Right ventricle myocardium superior (tissue), 1 donor: Measurements from ENCODE around the gene MYO5B. TPM values are rescaled to one million over a fixed set of nuclear protein-coding genes. Genes with fewer than 3 reads are reported as not detected.

ENCODE experiments used
- ATAC-seq: fragments of 200-7000 bp; cut with Tn5 transposase; one replicate; pipeline ENCODE4 v1.9.1; 2020; ENCODE audit warnings: mild to moderate bottlenecking; ENCODE audit not compliant: poor library complexity
- DNase-seq: peaks from one replicate; pipeline ENCODE4 v3.0.0-alpha.2; 2020
- intact Hi-C: fragments of 100-400 bp; cut with DNase I; formaldehyde crosslinking; loops from one replicate; pipeline ENCODE4 v1.11.2; 2022
- total RNA-seq: library from RNA; stranded (reverse); fragmentation: NEBNext Ultra II Directional; extraction: Animal tissue kit (Norgen Biotek cat#: 25700); gene quantifications from one replicate; pipeline ENCODE4 v1.2.1, GENCODE V29; 2021
- donor health status: DM: no; HTN: yes; CAD: no; lungs with severe emphysema.

The MYO5B gene
- total RNA-seq, 1 donor from 2014 or later, result 0.38 TPM

DNA sequence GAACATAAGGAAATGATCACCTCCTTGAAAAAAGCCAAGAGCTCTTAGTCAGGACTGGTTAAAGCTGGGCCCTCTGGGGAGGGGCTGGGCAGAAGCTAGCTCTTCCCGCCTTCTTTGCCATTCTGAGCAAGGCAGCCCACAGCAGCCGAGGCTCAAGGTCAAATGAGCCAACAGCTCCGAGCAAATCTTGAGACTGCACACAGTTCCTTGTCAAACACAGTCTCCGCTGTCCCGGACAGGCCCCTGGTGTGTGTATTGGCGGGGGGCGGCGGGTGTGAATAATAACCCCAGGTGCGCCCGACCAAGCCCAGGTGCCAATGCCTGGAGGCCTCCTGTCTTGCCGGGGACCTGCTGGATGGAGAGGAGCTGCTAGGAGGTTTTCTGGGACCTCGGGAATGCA, 335.2 kb downstream of the MYO5B start:
- intact Hi-C loops, result loop anchor here (5.0 kb wide), 2 partner anchors 297 to 347 kb away; partner anchors contain the start of gene LIPG
- ATAC-seq, result no peak
- DNase-seq, result no peak

DNA sequence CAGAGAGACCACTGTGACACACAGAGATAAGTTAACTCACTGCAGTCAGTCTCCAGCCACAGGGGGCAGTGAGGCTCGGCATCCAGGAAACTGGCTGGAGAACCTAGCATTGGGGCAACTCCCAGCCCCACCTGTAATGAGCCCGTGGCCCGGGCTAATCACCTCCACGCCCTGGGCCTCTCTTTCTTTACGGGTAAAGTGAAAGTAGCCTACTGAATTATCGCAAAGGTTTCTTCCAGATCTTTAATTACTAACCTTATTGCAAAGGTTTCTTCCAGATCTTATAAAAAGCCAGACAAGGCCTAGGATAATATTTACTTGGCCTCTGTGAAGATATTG, 336.0 kb downstream of the MYO5B start:
- intact Hi-C loops, result loop anchor here (5.0 kb wide), 2 partner anchors 297 to 347 kb away; partner anchors contain the start of gene LIPG
- DNase-seq (no peak), ATAC-seq (peak; percentile 35)

DNA sequence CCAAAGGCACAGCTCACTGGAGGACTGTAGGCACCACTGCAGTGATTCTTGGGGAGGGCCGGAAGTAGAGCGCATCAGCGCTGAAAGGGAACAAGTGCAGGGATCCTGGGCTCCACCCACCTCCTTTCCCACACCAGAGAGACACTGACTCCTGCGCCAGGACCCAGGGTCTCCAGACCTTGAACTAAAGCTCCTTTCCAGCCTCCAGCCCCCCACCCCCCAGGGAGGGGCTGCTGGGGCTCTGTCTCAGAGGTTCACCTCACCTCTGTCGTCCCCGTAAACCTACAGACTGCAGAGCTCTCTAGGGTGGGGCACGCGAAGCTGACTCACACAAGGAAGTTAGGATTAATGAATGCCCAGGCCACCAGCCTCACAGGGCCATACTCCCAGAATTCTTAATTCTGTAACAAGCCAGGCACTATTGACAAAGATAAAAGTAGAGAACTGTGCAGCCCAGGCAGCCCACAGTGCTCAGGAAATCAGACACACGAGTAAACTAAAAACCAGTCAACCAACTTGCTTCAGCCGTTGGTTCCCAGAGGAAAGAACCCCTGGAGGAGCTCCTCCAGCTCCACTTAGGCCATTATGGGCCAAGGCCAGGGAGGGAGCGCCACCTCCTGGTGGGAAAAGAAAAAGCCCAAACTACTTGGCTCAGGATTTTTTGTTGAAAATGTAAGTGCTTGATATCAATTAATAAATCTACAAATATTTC, 336.5 kb downstream of the MYO5B start:
- intact Hi-C loops, result loop anchor here (5.0 kb wide), 2 partner anchors 296 to 346 kb away; partner anchors contain the start of gene LIPG
- ATAC-seq (peak; percentile 76), DNase-seq (peak; percentile 58)

DNA sequence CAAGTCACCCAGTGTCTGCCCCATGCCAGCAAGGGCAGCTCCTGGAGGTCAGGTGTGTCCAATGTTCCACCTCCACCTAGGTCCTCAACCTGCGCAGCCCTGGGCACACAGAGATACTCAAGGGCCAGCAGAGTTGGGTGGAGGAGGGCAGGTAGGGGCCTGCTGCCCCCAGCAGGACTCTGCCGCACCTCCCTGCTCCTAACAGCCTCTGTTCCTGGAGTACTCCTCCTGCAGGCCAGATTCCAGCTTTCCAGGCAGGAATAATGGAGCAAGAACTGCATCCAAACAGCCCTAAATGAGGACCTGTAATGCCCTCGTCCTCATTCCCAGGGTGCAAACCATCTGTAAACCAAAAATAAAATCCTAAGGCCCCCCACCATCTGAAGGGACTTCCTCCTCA, 337.2 kb downstream of the MYO5B start:
- ATAC-seq, result no peak
- no peak for DNase-seq
- intact Hi-C loops, result loop anchor here (5.0 kb wide), 2 partner anchors 295 to 345 kb away; partner anchors contain the start of gene LIPG

DNA sequence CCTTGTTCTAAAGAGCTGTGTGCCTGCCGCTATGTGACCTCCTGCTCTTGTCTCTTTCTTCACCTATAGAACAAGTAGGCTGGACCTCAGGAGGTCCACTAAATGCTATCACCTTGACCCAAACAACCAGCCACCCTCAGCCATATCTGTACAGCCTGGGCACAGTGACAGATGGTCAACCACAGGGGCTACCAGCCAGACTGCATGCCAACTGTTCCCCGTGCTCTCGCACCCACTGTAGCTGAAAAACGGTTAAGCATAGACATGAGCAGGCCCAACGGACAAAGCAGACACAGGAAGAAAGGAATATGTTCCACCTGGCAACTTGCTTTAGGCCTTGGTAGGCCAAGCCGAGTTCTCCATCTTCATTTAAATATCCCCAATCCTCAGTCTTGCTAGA, 338.5 kb downstream of the MYO5B start:
- DNase-seq, result no peak
- no peak for ATAC-seq
- intact Hi-C loops, result loop anchor here (5.0 kb wide), 2 partner anchors 294 to 344 kb away; partner anchors contain the start of gene LIPG

DNA sequence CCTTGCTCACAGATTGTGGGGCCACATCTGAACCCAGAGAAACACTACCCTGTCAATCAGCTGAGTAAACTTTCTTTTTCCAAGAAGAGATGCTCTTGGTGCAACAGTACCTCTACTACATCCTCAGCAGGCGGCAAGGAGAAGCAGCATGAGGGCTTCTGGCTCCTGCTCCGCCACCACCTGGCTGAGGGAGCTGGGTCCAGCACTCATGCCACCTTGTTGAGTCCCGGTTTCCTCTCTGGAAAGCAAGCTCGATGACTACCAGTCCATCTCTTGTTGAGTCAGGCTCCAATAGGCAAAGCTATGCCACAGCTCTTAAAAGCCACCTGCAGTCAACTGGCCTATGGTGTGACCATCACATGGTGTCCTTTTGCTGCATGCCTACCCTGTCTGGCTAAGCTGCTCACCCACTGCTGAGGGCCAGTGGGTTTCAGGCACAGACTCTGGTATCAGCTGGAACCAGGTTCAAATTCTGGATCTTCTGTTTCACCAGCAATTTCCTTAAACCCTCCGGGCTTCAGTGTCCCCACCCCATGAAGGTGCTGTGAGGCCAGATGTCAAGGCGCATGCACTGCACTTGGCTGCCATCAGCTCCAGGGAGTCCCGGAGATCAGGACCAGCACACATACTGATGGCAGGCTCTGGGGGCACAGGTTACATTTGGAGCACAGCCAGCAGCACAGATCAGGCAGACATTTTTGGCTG, 339.1 kb downstream of the MYO5B start:
- DNase-seq (no peak), ATAC-seq (no peak)
- intact Hi-C loops, result loop anchor here (5.0 kb wide), 2 partner anchors 294 to 344 kb away; partner anchors contain the start of gene LIPG

DNA sequence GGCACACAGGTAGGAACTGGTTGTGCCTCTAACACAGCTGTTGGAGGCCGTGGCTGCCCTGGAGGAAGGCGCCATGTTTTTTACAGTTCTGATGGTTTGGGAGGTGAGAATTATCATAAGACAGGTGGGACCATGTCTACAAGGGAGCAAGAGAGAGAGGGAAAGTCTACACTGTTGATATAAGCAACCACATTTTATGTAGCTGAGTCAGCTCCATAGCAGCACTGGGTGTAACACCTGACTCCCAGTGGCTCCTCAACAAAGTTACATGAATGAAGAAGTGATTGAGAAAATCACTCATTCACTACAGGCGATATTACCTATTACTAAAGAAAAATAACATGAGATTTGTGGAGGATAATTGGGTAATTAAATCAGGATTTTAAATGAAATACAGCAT, 340.3 kb downstream of the MYO5B start:
- intact Hi-C loops, result loop anchor here (5.0 kb wide), 2 partner anchors 292 to 342 kb away; partner anchors contain the start of gene LIPG
- ATAC-seq, result no peak

DNA sequence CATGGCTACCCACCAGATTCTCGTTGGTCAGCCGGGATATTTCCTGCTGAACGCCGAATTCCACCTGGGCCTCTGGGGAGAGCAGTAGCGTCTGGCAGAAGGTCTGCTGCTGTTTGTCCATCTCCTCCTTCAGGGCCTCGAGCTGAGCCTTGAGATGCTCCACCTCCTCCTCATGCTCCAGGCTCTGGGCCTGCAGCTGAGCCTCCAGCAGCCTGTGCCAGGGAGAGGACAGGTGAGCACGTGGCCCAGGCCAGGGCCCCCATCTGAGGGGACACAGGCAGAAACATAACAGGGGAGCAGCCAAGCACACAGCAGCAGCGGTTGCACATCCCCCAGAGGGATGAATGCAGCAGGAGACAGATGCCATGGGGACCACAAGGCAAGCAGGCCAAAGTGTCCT, 341.5 kb downstream of the MYO5B start:
- ATAC-seq (no peak), DNase-seq (no peak)
- intact Hi-C loops, result no loop called here

More for the DNA sequence above, 340.3 kb downstream of the MYO5B start:
- DNase-seq, result no peak

DNA sequence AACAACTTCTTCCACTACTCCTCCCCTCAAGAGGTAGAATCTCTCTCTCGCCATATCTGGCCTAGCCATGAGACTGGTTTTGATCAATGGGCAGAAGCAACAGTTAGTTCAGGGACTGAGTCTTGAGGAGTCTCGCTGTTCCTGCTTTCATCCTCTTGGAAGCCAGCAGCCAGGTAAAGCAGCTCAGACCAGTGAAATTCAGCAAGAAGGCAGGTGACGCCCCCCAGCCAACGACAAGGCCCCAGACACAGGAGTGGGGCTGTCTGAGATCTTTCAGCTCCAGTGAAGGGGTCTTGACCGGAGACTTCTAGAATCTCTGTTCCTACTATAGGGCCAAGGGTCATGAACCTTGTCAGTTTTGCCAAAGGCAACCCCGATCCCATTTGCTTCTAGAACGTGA, 341.9 kb downstream of the MYO5B start:
- intact Hi-C loops, result no loop called here
- ATAC-seq, result no peak
- DNase-seq, result no peak

DNA sequence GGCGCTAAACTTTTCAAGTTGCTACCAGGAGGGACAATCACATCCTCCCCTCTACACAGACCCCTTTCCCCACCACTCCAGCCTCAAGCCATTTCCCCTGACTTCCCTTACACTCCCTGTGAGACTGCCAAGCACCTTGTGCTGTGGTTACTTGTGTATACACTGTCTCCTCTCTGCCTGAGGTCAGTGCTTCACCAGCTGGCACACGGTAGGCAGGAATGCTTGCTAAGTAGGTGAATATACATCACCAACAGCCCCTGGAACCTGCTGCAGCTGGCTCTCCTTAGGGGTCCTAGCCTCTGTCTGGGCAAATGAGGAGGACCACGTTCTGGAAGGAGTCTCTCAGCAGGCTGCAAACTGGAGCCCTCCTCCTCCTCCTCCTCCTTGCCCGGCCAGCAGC, 343.3 kb downstream of the MYO5B start:
- DNase-seq (no peak), ATAC-seq (no peak)
- intact Hi-C loops, result no loop called here

DNA sequence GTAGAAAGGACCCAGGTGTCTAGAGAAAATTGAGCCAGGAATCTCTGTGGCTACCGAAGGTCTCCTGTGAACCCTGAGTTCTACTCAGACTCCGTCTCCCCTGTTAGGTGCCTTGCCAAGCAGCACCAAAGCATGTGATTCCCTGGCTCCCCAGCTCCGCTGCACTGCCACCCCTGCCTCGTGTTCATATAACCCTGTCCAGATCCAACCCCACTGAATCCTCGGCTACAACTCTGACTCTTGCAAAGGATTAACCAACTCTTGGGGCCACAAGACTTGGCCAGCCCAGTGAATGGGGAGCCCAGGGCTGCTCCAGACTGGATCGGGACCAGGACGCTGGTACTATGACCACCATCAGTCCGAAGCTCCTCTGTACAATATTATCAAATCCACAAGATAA, 344.3 kb downstream of the MYO5B start:
- ATAC-seq, result no peak
- no peak for DNase-seq
- intact Hi-C loops, result no loop called here

DNA sequence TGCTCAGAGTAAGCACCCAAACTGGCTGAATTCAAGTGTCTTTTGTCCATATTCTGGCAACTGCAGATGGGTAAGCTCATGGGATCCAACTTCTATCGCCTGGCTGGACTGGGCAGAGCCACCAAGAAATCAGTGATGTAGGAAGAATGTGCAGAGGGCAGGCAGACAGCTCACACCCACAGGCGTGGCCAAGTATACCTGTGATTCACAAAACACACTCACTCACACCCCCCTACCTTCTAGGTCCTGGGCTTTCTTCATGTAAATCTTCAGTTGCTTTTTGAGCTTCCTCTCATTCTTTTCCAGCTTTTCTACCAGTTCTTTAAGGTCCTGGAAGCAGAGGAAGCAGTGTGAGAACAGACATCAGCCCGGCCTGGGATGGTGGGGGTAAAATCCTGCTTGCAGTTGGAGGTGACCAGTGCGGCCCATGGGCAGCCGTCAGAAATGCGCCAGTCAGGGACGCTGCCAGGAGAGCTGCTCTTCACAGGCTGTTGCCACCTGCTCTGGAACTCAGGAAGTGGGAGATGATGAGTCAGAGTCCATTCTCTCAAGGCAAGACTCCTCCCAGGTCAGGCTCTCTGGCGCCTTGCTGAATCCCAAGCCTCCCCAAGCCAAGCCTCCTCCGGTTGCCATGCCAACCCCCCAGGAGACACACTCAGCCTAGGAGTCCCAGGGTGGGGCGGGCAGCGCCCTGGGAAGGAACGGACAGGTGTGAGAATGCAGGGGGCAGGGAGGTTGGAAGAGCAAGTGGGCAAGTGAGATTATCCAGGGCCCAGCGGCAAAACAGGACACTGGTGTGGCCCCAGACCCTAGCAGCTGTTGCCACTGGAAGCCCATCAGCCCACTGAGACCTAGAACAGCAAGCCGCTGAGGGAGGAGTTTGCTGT, 345.4 kb downstream of the MYO5B start:
- intact Hi-C loops, result no loop called here
- ATAC-seq, result peak; percentile 43
- DNase-seq, result no peak

DNA sequence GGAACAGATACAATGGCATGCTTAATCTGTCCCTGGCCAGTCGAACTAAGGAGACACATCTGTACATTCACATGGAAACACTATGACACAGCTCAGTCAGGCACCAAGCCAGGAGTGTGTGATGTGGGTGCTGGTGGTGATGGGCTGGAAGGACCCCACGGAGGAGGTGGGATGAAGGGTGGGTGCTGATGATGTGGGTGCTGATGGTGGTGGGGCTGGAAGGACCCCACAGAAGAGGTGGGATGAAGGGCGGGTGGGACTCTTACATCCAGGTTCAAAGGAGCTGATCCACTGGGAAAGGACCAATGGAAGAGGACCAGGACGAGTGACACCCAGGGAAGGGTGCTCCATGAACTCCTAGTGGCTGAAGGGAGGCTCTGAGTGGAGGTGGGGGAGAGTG, 346.8 kb downstream of the MYO5B start:
- ATAC-seq, result no peak
- intact Hi-C loops, result no loop called here
- DNase-seq, result no peak

DNA sequence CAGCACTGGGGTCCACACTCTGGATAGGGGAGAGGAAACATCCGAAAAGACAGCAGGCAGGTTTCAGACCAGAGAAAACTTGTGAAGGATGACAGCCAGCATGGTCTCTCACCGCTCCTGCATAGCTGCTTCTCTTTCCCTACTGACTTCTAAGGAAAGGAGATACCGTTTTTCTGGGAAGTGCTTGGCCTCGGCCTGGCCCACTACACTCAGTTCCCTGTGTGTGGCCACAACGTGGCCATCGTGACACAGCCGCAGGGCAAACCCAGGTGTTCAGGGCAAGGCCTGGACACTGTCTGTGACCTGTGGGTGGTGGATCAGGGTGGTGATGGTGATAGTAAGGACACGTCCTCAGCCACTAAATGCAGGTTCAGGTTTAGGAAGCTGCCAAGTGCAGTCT, 347.4 kb downstream of the MYO5B start:
- ATAC-seq (no peak), DNase-seq (no peak)
- intact Hi-C loops, result no loop called here

DNA sequence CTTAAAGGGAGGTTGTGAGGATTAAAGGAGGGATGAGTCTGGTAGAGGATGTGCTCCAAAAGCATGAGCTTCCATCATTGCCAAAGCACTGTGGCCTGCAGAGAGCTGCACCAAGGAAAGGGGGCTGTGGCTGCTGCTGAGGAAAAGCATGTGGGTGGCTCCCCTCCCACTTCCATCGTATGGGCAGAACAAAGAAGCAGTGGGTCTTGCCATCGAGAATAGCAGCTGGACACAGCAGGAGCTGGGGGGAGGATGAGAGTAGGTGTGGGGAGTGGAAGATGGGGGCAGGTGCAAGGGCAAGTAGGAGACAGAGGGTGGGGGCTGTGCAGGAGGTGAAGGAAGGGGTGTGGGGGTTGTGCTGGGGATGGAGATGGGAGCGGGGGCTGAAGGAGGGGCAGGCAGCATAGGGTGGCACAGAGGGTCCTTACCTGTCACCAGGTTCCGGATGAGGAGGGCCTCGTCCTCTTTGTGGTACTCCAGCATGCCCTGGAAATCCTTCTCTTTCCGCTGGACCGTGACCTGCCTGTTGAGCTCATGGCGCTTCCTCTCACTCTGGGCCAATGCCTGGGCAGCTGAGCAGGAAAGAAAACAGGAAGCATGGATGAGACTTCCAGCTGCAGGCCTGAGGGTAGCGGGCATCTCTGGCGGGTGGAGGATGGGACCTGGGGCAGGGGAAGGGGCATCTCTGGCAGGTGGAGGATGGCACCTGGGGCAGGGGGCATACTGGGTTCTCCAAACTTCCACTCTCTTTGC, 348.1 kb downstream of the MYO5B start:
- ATAC-seq (no peak), DNase-seq (no peak)
- intact Hi-C loops, result no loop called here

DNA sequence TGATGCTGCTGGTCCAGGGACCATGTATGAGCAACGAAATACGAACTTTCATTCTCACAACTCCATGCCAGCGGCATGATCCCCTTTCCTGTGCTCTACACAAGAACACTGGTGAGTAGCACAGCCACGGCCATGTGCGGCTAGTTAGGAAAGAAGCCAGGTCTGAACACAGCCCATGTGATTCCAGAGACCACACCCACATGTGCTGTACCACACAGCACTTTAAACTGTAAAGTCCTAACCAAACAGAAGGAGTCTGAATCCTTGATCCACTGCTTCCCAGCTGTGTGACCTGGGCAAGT, 348.6 kb downstream of the MYO5B start:
- peak; percentile 57 for ATAC-seq
- intact Hi-C loops, result no loop called here
- DNase-seq, result no peak

DNA sequence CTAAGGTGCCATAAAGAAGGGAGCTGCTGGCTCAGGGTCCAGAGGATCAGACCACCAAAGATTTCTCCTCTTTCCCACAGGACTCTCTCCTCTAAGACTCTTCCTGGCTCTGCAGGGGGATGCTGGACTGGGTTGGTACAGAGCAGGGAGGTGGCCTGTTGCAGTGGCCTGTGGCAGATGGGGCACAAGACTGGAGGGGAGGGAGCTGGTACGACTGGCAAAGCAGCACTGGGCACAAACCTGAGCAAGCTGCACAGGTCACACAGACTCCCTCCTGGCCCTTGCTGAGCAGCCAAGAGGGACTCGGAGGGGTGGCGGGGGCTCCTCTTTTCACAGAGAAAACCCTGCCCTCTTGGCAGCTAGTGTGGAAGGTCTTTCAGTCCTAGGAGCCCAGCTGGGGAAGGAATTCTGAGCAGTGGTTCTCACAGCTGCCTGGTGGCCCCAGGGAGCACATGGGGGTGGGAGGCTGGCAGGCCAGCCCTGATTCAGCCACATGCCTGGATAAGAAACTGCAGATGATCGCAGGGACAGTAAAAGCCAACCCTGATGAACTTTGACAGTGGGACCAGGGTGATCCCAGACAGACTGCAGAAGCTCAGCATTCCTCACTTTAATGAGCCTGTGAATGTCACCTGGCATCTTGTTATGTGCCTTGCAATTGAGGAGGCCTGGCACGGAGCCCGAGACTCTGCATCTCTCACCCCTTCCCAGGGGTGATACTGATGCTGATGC, 349.2 kb downstream of the MYO5B start:
- intact Hi-C loops, result no loop called here
- ATAC-seq (peak; percentile 19), DNase-seq (no peak)

DNA sequence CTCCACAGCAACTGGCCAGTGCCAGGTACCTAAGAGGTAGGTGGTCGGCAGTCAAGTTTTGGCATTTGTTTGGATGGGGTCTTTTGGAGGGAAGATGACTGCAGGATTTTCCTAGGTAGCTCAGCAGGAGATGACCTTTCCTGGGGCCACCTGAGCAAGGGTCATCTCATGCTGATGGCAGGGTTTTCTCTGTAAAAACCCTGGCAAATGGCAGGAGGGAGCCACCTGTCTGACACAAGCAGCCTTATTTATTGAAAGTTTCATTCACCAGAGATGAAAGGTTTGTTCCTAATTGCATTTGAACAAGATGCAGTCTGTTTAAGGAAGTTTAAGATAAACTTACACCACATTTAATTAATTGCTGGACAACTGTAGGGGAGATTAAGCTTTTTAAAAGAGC, 350.0 kb downstream of the MYO5B start:
- no peak for DNase-seq
- intact Hi-C loops, result no loop called here
- no peak for ATAC-seq
